Right hindlimb (tissue), 1 donor: ENCODE data around the gene CUL4B.
"Not testable (repeated sequence)": the region's sequence is repeated elsewhere in the genome, so short reads cannot be mapped to it uniquely, and the experiment has no call there.

Experiments used
- DNase-seq: peaks from one replicate; pipeline ENCODE4 v3.0.0-alpha.2; 2018

Gene CUL4B

DNA sequence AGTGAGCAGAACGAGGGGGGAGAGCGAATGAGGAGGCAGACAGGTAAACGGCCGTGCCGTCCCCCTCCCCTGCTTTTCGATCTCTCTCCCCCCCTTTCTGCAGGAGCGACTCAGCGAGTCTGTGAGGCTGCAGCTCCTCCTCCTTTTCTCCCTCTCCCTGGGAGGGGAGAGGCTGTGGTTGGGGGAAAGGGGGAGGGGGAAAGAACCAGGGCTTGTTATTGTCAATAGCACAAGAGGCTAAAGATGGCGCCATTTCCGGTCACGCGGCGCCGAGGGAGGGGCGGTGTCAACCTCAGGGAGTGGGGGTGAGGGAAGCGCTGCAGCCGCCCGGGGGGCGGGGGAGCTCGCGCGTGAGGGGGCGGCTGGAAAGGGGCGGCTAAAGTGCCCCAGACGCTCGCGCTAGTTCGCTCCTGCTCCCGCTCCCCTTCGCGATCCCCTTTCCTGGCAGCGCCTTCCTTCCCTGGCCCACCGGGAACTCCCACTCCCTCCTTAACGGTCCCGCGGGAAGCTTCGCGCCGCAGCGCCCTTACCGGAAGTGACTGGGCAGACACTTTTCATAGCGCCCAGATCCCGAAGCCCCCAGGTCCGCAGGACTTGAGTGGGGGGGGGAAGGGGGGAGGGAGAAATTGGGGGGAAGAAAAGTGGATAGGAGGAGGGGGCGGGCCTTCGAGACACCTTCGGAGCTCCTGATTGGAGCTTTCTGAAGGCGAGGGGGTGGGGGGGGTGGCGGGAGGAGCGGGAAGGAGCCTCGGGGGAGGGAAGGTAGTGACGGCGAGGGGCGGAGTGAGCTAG lies at the start of gene CUL4B:
TSS of gene CUL4B (minus strand) at position 121 of the 792 bp plus-strand sequence. CDS start 324 bp downstream, outside the sequence.
- peak; percentile 97 for DNase-seq

GRCh38 chrX:120604361-120604782 lies 43.6 kb upstream of the CUL4B start:
- DNase-seq = peak; percentile 25

GRCh38 chrX:120603707-120604360 lies 43.1 kb upstream of the CUL4B start, which contains the start of gene MCTS1:
MCTS1 (plus strand) TSS chrX:120604101; CDS start chrX:120604237, 136 bp downstream.
- DNase-seq = peak; percentile 93

- no peak for DNase-seq
Observed at GRCh38 chrX:120585702-120586101, 24.9 kb upstream of the CUL4B start.

DNA sequence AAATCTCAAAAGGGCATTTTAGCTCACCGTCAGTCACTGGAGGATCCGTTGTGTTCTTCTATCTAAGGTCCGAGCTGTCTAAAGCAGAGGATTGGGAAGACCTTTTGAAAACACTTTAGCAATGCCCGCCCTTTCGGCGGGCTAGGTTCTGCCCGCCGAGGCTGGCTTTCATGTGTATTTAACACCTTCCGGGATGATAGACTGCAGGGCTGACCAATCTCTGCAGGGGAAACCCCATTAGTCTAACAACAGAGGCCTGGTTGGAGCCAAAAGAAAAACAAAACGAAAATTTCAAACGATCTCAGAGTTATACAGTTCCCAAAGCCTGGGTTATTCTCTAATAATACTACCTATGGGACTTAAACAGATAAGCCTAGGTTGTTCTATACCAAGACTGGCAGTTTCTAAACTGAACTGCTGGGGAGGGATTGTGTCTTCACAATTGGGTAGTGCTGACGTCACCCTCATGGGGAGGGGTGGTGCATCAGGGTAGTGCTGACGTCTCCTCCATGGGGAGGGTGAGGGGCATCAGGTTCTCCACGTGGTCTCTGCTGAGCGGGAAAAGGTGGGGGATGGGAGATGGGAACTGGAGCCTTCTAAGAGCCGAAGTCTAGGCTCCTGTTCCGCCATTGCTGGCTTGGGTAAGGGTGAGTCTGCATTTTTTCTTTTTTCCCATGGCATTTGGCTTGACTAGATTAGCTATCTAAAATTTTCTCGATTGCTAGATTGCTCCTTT lies 14.8 kb upstream of the CUL4B start:
- no peak for DNase-seq

- not testable (repeated sequence) for DNase-seq
Observed at GRCh38 chrX:120573806-120574205, 13.0 kb upstream of the CUL4B start.

- no peak for DNase-seq
Observed at GRCh38 chrX:120570011-120570600, 9.3 kb upstream of the CUL4B start.

- DNase-seq = no peak
Observed at GRCh38 chrX:120568609-120569008, 7.8 kb upstream of the CUL4B start.

DNA sequence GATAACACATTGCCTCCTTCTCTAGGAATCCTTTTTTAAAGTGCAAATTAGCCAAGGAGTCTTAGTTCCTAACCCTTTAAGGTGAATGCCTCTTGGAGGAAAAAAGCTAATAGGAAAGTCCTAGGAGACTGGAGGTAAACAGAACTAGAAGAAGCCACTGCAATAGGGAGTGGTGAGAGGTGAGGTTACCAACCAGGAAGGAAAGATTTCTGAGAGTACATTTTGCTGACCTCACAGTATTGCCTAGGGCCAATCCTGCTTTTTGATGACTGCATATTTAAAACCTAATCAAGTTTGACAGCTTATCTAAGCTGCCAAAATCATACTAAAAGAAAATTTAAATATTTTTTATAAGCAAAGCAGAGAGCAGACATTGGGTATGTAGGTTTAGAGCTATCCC lies 7.3 kb upstream of the CUL4B start:
- no peak for DNase-seq

GRCh38 chrX:120566817-120567216 lies 6.1 kb upstream of the CUL4B start:
- DNase-seq = no peak

DNA sequence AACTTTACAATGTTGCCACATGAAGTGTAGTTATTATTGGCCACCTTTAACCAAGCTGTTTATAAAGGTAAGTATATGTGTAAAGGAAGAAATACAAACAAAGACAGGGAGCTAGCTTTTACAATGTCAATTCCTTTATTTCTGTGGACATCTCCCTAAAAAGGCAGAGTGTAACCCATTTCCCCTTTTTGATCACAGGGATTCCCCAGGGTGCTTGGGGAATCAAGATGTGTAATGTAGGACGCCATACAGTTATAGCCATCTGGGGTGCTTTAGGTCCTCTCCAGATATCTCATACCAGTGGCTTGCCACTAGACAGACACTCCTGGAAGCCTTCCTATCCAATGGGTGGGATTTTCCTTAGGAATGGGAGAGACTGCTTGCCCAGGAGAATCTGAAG lies 4.2 kb upstream of the CUL4B start:
- DNase-seq = no peak

DNA sequence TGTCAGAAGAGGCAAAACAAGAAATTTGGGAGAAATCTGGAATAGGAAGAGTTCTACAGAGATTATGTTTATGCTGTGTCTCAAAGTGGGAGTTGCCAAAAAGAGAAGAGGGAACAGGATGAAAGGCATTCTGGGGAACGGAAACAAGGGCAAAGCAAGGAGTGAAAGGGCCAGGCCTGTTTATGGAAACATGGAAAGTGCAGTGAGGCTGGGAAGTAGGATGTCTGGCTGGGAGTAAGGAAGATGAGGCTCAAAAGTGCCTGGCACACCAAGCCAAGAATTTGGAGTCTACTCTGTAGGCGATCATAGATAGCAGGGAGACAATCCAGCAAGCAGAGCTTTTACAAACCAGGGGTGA lies 1.8 kb upstream of the CUL4B start:
- no peak for DNase-seq

DNA sequence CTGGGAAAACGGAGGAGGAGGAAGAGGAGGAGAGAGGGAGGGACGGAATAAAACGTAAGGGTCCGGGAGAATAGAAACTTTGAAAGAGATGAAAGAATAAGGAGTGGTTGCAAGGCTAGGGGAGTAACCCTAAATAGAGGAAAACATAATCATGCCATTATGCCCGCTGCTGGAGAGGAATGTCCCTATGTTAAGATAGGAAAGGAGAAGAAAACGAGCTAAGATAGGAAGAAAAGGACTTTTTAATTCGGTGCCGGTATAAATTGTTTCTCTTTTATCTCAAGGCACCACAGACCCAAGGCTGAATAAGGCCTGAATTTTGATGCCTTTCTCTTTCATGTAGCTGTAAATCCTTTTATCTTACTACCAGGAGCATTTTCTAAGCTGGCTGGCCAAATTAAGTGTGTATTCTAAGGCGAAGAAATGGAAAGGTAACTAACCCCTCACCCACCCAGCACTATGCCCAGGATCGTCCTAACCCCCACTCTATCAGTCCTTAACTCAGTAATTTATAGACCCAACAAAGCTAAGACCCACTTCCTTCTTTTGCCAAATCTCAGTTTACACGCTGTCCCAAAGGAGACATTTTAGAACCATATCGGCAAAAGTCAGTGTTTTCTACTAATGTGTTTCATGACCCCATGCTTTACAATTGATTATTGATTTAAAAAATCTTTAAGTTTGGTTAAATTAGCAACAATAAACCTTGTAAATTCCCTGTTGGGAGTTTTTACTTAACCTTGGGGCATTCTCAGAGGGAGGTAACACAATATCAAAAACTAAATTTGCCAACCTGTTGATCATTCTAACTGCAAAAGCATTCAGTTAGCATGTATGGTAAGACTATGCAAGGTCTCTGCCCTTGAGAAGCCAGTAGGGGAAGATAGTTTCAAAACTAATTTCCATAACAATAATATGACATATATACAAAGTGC lies 1.1 kb upstream of the CUL4B start:
- DNase-seq = no peak

DNA sequence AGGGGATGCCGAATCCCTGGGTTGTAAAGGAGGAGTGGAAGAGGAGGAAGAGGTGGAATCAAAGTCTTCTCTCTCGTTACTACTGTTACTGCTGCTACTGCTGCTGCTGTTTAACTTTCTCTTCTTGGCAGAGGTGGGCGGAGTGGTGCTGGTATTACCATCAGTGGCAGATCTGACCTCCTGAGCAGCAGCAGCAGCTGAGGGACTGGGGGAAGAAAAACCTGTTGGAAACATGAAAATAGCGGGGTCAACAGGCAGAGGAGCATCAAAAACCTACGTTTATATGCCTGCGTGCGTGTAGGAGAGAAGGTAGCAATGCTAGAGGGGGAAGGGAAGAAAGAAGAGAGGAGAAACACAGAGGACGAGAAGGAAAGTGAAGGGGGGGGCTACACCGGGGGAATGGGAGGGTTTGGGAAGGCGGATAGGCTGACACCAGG lies 339 bp downstream of the CUL4B start:
- DNase-seq = peak; percentile 67

GRCh38 chrX:120559804-120560203 lies 958 bp downstream of the CUL4B start:
- no peak for DNase-seq

DNA sequence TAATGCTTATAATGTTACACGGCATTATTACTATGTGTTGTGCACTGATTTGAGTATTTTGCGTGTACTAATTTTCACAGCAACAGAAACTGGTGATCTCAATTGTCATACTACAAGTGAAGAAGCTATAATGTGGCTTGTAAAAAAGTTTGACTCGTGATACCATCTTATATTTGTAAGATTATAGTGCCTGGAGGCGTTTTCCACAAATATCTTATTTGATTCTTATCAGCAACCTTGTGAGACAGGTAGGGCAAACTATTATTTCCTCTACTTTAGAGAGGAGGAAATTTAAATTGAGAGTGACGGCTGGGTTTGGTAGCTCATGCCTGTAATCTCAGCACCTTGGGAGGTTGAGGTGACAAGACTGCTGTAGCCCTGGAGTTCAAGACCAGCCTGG lies 4.5 kb downstream of the CUL4B start:
- DNase-seq = no peak

- DNase-seq = no peak
Observed at GRCh38 chrX:120549483-120550452, 11.0 kb downstream of the CUL4B start.

DNA sequence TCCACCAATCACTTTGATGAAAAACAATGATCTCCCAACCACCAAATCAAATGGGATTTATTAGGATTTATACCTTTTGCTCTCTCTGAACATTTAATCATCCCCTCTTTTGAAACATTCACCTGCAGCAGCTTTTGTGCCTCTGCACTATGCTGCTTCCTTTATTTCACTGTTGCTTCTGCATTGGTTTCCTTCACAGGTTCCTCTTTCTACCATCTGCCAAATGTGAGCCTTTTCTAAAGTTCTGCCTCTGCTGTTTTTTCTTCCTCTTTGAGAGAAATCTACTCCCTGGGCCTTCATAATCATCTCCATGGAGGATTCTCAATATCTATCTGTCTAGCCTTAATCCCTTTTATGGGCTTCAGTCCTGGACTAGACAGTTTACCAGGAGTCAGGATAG lies 24.7 kb downstream of the CUL4B start:
- no peak for DNase-seq

GRCh38 chrX:120534413-120535205 lies 26.2 kb downstream of the CUL4B start:
- no peak for DNase-seq

DNA sequence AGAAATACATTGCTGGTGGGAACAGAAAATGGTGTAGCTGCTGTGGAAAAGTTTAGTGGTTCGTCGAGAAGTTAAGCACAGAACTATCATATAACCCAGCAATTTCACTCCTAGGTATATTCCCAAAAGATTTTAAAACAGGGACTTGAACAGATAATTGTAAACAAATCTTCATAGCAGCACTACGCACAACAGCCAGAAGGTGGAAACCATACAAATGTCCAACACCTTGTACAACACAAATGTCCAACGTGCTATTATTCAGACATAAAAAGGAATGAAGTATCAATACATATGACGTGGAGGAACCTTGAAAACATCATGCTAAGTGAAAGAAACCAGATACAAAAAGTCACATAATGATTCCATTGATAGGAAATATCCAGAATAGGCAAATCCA lies 37.9 kb downstream of the CUL4B start:
- DNase-seq = no peak
